HuH-7 (cell line): ENCODE measurements around the gene CST6.
"Not testable (repeated sequence)": the region's sequence is repeated elsewhere in the genome, so short reads cannot be mapped to it uniquely, and the experiment has no call there.

ENCODE experiments used
- DNase-seq: peaks from one replicate; pipeline ENCODE4 v3.0.0; 2011; ENCODE audit warnings: low spot score

The CST6 gene

GRCh38 chr11:66015454-66015881 is 3.7 kb downstream of the CST6 start:
- DNase-seq: no peak

DNA sequence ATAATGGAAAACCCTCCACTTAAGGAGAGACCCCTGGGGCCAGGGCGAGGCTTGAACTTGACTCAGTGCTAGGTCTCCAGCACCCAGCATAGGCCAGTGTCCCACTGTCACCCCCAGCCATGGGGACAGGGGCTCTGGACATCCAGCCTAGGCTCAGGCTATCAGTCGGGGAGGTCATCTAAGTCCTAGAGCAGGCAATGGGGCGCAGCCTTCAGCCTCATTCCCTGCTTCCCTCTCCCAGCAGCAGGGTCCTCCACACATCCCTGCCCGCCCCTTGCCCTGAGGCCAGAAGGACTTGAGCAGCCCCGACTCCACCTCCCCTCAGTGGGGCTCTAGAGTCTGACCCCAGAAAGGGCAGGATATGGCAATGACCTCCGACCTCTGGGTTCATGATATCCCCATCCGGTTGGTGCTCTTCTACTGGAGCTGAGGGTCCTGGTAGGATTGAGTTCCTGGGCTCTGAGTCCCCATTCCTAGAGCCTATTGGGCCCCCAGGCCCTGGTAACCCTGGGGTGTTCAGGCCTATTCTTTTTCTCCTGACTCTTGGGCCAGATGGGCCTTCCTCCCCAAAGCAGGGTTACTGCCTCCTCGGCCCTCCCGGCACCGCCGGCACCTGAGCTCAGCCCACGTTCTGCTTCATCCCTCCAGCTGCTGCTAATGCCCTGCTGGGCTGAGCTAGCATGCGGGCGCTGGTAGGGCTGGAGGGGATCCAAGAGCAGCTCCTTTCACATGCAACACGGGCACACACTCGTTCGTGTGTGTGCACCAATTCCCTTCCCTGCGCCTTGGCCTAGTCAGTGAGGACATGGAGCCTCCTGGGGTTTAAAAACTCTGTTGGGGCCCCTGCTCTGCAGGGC is 4.4 kb downstream of the CST6 start:
- no peak for DNase-seq

DNA sequence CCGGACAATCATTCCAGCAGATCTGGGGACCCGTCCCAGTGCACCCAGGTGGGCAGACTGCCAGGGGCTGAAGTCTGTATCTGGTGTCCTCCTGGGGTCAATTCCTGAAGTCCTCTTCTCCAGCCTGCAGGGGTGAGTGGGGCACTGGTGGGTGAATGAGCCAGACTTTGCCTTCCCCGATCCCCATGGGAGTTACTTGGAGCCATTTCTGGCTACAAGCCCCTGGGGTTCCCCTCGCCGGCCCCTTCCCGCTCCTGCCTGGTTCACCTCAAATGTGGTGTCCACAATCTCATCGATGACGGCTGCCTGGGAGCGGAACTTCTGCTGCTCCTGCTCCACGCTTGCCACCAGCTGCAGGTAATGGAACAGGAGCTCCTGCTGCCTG is 5.0 kb downstream of the CST6 start:
- no peak for DNase-seq

GRCh38 chr11:66017321-66017720 is 5.5 kb downstream of the CST6 start:
- no peak for DNase-seq

GRCh38 chr11:66020212-66020611 is 8.4 kb downstream of the CST6 start:
- no peak for DNase-seq

DNA sequence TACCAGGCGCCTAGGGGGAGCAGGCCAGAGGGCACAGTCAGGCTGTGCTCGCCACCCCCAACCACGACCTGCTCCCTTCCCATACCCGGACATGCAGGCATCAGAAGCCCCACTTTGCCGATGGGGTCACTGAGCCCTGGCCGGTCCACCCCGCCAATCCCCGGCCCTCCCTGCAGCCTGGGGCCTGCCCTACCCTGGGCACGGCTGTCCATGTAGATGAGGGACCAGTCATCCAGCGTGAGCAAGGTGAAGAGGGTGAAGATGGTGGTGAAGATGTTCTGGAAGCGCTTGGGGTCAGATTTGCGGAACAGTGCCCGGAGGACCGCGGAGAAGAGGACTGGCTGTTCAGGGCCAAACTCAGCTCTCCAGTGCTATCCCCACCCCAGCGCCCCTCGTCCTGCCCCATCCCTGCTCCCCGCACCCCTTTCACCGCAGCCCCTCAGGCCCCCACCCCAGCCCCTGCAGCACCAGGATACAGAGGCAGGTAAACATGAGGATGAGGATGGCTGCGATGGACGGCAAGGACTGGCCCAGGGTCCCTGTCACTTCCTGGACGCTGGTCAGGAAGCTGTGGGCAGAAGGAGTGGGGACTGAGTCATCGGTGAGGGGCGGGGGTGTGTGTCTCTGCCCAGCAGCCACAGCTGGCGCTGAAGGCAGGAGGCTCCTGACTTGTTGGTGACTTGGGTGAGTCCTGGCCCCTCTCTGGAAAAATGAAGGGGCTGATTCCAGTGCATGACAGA is 9.0 kb downstream of the CST6 start:
- DNase-seq: no peak

GRCh38 chr11:66022401-66023185 is 10.8 kb downstream of the CST6 start:
- peak; percentile 82 for DNase-seq

GRCh38 chr11:66023186-66023440 is 11.3 kb downstream of the CST6 start:
- not testable (repeated sequence) for DNase-seq

GRCh38 chr11:66026017-66026529 is 14.3 kb downstream of the CST6 start, which contains the start of gene CATSPER1:
Gene CATSPER1, minus strand, starts transcription at chr11:66026479. Its CDS starts 100 bp downstream, at chr11:66026379.
- no peak for DNase-seq

- no peak for DNase-seq
These were observed 21.3 kb downstream of the CST6 start for GRCh38 chr11:66032957-66033735.

DNA sequence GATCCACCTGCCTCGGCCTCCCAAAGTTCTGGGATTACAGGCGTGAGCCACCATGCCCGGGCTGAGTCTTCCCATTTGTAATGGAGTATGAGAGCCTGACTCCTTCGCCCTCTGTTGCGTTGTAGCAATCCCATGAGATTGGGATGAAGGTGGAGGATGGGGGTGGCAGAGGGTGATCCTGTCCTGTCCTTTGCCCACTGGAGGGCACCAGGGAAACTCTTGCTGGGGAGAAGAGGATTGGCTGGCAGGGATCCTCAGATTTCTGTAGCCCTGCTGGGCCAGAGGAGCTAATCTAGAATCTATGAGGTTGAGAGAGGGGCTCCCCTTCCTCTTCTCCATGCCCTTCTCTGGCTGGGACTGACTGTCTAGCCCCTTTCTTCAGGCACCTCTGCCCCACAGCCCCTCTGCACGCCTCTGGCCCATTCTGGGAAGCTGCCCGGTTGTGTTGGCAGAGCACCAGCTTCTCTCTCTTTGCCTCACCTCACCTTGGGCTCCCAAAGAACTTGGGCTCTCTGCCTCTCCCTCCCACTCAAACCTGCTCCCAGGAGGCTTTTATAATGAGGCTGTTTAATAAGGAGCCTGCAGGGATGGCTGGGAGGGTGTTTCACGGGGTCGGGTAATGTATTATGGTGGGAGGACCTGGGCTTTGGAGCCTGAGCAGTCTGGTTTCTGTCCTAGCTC is 24.0 kb downstream of the CST6 start:
- no peak for DNase-seq

- no peak for DNase-seq
These were observed 24.5 kb downstream of the CST6 start for GRCh38 chr11:66036334-66036710.

- no peak for DNase-seq
These were observed 25.5 kb downstream of the CST6 start for GRCh38 chr11:66037327-66037726.

DNA sequence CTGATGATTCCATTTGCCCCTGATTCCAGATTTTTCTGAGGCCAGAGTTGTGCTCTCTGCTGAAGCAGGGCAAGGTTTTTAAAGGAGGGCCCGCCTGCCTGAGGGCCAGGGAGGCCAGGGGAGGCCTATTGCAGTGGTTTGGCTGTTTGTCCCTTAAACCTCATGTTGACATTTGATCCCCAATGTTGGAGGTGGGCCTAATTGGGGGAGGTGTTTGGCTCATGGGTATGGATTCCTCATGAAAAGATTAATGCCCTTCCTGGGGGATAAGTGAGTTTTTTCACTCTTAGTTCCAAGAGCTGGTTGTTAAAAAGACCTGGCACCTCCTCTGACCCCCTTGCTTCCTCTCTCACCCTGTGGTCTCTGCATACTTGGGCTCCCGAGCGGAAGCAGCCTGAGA is 28.0 kb downstream of the CST6 start:
- DNase-seq: no peak

GRCh38 chr11:66042227-66042995 is 30.6 kb downstream of the CST6 start:
- DNase-seq: no peak

GRCh38 chr11:66042996-66043906 is 31.4 kb downstream of the CST6 start:
- no peak for DNase-seq

GRCh38 chr11:66044757-66045156 is 32.9 kb downstream of the CST6 start:
- no peak for DNase-seq

- peak; percentile 92 for DNase-seq
These were observed 33.4 kb downstream of the CST6 start for GRCh38 chr11:66045177-66045639.

GRCh38 chr11:66046901-66047300 is 35.1 kb downstream of the CST6 start:
- no peak for DNase-seq
